ENCODE measurements around the gene CEP290. TPM values are rescaled to one million over a fixed set of nuclear protein-coding genes. Genes with fewer than 3 reads are reported as not detected.

Gene CEP290, protein sequence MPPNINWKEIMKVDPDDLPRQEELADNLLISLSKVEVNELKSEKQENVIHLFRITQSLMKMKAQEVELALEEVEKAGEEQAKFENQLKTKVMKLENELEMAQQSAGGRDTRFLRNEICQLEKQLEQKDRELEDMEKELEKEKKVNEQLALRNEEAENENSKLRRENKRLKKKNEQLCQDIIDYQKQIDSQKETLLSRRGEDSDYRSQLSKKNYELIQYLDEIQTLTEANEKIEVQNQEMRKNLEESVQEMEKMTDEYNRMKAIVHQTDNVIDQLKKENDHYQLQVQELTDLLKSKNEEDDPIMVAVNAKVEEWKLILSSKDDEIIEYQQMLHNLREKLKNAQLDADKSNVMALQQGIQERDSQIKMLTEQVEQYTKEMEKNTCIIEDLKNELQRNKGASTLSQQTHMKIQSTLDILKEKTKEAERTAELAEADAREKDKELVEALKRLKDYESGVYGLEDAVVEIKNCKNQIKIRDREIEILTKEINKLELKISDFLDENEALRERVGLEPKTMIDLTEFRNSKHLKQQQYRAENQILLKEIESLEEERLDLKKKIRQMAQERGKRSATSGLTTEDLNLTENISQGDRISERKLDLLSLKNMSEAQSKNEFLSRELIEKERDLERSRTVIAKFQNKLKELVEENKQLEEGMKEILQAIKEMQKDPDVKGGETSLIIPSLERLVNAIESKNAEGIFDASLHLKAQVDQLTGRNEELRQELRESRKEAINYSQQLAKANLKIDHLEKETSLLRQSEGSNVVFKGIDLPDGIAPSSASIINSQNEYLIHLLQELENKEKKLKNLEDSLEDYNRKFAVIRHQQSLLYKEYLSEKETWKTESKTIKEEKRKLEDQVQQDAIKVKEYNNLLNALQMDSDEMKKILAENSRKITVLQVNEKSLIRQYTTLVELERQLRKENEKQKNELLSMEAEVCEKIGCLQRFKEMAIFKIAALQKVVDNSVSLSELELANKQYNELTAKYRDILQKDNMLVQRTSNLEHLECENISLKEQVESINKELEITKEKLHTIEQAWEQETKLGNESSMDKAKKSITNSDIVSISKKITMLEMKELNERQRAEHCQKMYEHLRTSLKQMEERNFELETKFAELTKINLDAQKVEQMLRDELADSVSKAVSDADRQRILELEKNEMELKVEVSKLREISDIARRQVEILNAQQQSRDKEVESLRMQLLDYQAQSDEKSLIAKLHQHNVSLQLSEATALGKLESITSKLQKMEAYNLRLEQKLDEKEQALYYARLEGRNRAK (N-terminal part only)
- total RNA-seq, result 10 to 100 TPM; 11.1 to 37.1 (median 20.9) TPM

- in situ Hi-C loops (cut with MboI; ENCODE audit: low pct_unique_long_range_greater_than_20kb in 2 of 9, low sequenced_read_pairs in 9 of 9, unreplicated experiment in 9 of 9), result no loop called here
- peak within 1 kb of the TSS; percentile 72 to 77 for H3K27ac ChIP-seq
Observed at GRCh38 chr12:88141774-88142609, at the start of gene CEP290, which contains the start of gene TMTC3. Gene CEP290 (minus strand): TSS chr12:88142088. CDS start chr12:88141307, 781 bp downstream. Gene TMTC3 (plus strand): TSS chr12:88142307. CDS start chr12:88148316, 6,009 bp downstream.

DNA sequence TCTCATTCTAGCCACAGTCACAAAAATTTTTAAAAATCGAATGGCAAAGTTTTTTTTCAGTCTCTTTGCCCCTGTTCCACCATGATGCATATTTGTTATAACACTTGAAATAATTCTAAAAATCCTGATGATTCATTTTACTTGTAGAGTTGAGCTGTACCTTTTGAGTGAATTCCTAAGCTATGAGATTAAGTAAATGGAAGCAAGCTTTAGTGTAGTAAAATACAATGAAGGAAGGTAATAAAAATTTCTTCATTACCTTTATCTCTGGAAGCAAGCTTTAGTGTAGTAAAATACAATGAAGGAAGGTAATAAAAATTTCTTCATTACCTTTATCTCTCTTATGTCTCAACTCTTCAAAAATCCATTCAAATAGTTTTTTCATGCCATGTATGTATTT lies 46.3 kb upstream of the CEP290 start:
- no peak for ATAC-seq (replicated peaks in 6 of 8)

More at GRCh38 chr12:88141774-88142609, at the start of gene CEP290, which contains the start of gene TMTC3:
- peak within 1 kb of the TSS; percentile 55 to 83 (median 73) for H3K4me3 ChIP-seq
- WGBS, 10 experiments, result 0 to 2% (median 0%) methylated on average over 1 to 31 of the region's 49 CpGs; no CpG with 5 or more reads in 2 of the 10 experiments
- H3K4me1 ChIP-seq (replicated peaks in 1 of 2), result peaks cover 3 to 13% of the 10 kb centered on the region in 2 donors
- peak; percentile 92 to 97 (median 96) for ATAC-seq (replicated peaks in 6 of 8)

DNA sequence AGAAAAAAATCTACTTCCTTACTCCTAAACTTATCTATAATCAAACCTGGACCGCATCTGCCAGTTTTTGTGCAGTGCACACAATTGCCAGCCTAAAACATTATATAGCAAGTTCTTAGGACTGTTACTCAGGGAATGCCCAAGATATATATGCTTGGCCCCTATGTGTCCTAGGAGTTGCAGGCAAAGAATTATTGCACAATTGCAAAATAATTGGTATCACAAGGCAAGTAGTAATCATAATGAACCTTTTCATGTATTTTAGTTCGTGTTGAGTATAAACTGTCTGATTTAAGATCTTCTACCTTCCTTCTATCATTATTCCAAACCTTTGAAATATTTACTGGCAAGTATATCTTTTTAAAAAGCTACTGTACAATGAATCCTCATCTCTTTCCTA lies 45.7 kb upstream of the CEP290 start:
- Histone ChIP-seq H3K4me1 (replicated peaks in 1 of 2) (no peaks in the 10 kb centered on the region), H3K4me3 (no peak overlapping the region), H3K27ac (no peak overlapping the region)
- WGBS, 10 experiments, result 40 to 100% (median 91%) methylated on average over 1 to 2 of the region's 2 CpGs
- in situ Hi-C loops (cut with MboI; ENCODE audit: low pct_unique_long_range_greater_than_20kb in 2 of 9, low sequenced_read_pairs in 9 of 9, unreplicated experiment in 9 of 9), result no loop called here
- ATAC-seq (replicated peaks in 6 of 8), result no peak

More for the DNA sequence above, 46.3 kb upstream of the CEP290 start:
- 20 to 100% (median 80%) methylated on average over 1 of the region's 1 CpG; no CpG with 5 or more reads in 1 of the 10 experiments for WGBS, 10 experiments
- H3K4me1 ChIP-seq (replicated peaks in 1 of 2), result no peaks in the 10 kb centered on the region
- H3K4me3 ChIP-seq, result no peak overlapping the region
- in situ Hi-C loops (cut with MboI; ENCODE audit: low pct_unique_long_range_greater_than_20kb in 2 of 9, low sequenced_read_pairs in 9 of 9, unreplicated experiment in 9 of 9), result no loop called here
- no peak overlapping the region for H3K27ac ChIP-seq

GRCh38 chr12:88185988-88186387 lies 44.1 kb upstream of the CEP290 start:
- Histone ChIP-seq H3K27ac (no peak overlapping the region), H3K4me3 (no peak overlapping the region), H3K4me1 (replicated peaks in 1 of 2) (no peaks in the 10 kb centered on the region)
- ATAC-seq (replicated peaks in 6 of 8), result peak in 6 of 8 experiments; percentile 33 to 100 (median 74)
- in situ Hi-C loops (cut with MboI; ENCODE audit: low pct_unique_long_range_greater_than_20kb in 2 of 9, low sequenced_read_pairs in 9 of 9, unreplicated experiment in 9 of 9), result no loop called here

DNA sequence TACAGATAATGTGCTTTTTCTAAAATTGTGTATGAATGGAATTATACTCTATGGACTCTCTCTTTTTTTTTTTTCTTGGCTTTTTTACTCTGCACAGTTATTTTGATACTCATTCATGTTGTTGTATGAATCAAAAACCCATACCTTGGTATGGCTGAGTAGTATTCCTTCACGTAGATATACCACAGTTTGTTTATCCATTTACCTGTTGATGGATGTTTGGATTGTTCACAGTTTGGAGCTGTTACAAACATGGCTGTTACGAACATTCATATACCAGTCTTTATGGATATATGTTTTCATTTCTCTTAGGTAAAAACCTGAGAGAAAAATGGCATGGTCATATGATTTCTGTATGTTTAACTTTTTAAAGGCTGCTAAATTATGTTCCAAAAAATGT lies 43.4 kb upstream of the CEP290 start:
- no peak for ATAC-seq (replicated peaks in 6 of 8)
- Histone ChIP-seq H3K27ac (no peak overlapping the region), H3K4me3 (no peak overlapping the region), H3K4me1 (replicated peaks in 1 of 2) (no peaks in the 10 kb centered on the region)
- in situ Hi-C loops (cut with MboI; ENCODE audit: low pct_unique_long_range_greater_than_20kb in 2 of 9, low sequenced_read_pairs in 9 of 9, unreplicated experiment in 9 of 9), result no loop called here
- WGBS, 10 experiments, result 67 to 100% (median 100%) methylated on average over 1 to 2 of the region's 2 CpGs; no CpG with 5 or more reads in 1 of the 10 experiments

DNA sequence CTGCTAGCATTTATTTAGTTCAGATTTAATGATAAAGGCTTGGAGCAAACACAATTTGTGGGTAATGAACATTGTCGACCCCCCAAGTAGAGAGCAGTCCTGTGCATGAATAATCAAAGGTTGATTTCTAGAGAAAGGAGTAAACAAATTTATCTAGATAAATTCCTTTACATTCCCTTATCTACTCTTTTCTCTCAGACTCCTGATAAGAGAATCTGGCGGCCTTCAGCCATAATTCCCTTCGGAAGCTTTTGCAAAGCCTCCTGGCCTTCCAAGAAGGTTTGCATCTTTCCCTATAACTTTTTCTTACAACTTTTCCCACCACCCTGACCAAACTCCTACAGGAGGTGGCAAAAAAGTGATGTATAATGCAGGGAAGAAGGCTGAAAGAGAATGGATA lies 42.3 kb upstream of the CEP290 start:
- in situ Hi-C loops (cut with MboI; ENCODE audit: low pct_unique_long_range_greater_than_20kb in 2 of 9, low sequenced_read_pairs in 9 of 9, unreplicated experiment in 9 of 9), result no loop called here
- no peak for ATAC-seq (replicated peaks in 6 of 8)
- Histone ChIP-seq H3K4me1 (replicated peaks in 1 of 2) (no peaks in the 10 kb centered on the region), H3K27ac (no peak overlapping the region), H3K4me3 (no peak overlapping the region)
- 78 to 100% (median 96%) methylated on average over 1 to 3 of the region's 3 CpGs for WGBS, 10 experiments

DNA sequence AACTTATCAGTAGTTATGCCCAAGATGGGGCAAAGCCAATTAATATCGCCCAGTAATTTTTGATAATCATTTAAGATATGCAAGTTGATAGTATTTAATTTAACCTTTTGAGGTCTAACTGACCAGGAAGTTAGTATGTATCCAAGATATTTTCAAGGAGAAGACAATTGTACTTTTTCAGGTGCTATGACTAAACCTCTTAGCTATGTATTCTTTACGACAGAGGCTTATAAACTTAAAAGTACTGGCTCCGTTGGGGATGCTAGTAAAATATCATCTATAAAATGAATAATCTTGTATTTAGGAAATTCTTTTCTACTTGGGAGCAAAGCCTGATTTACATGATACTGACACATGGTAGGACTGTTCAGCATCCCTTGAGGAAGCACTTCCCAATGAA lies 40.5 kb upstream of the CEP290 start:
- H3K4me3 ChIP-seq, result no peak overlapping the region
- ATAC-seq (replicated peaks in 6 of 8), result no peak
- in situ Hi-C loops (cut with MboI; ENCODE audit: low pct_unique_long_range_greater_than_20kb in 2 of 9, low sequenced_read_pairs in 9 of 9, unreplicated experiment in 9 of 9), result no loop called here
- no peak overlapping the region for H3K27ac ChIP-seq
- no peaks in the 10 kb centered on the region for H3K4me1 ChIP-seq (replicated peaks in 1 of 2)
- 80 to 100% (median 100%) methylated on average over 1 to 3 of the region's 3 CpGs; no CpG with 5 or more reads in 2 of the 10 experiments for WGBS, 10 experiments

GRCh38 chr12:88181881-88182280 lies 40.0 kb upstream of the CEP290 start:
- in situ Hi-C loops (cut with MboI; ENCODE audit: low pct_unique_long_range_greater_than_20kb in 2 of 9, low sequenced_read_pairs in 9 of 9, unreplicated experiment in 9 of 9), result no loop called here
- WGBS, 10 experiments, result 60 to 100% (median 97%) methylated on average over 1 to 3 of the region's 3 CpGs; no CpG with 5 or more reads in 1 of the 10 experiments
- no peak for ATAC-seq (replicated peaks in 6 of 8)
- no peak overlapping the region for H3K27ac ChIP-seq
- no peaks in the 10 kb centered on the region for H3K4me1 ChIP-seq (replicated peaks in 1 of 2)
- H3K4me3 ChIP-seq, result no peak overlapping the region

GRCh38 chr12:88179436-88180014 lies 37.6 kb upstream of the CEP290 start:
- WGBS, 10 experiments, result 83 to 100% (median 100%) methylated on average over 1 to 4 of the region's 6 CpGs; no CpG with 5 or more reads in 3 of the 10 experiments
- ATAC-seq (replicated peaks in 6 of 8), result no peak
- no peak overlapping the region for H3K4me3 ChIP-seq
- no peak overlapping the region for H3K27ac ChIP-seq
- H3K4me1 ChIP-seq (replicated peaks in 1 of 2), result no peaks in the 10 kb centered on the region
- in situ Hi-C loops (cut with MboI; ENCODE audit: low pct_unique_long_range_greater_than_20kb in 2 of 9, low sequenced_read_pairs in 9 of 9, unreplicated experiment in 9 of 9), result no loop called here

DNA sequence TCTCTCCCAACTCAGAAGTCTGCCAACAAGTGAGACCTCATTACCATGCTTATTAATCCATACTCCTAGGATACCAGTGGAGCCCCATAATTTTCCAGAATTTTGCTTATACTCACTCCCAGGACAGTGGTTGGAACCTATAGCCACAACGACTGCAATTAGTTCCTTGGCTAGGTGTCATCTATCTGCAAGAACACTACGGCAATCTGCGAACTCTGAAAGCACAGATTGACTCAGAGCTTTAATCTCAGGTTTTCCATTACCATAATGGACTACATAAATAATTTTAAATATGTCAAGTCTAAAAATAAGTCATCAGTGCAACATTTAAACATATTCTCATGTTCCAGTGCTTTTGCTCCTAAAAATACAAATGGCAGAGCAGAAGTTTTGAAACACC lies 33.7 kb upstream of the CEP290 start:
- Histone ChIP-seq H3K4me1 (replicated peaks in 1 of 2) (no peaks in the 10 kb centered on the region), H3K4me3 (no peak overlapping the region), H3K27ac (no peak overlapping the region)
- no peak for ATAC-seq (replicated peaks in 6 of 8)
- WGBS, 10 experiments, result 57 to 100% (median 93%) methylated on average over 2 to 3 of the region's 3 CpGs; no CpG with 5 or more reads in 2 of the 10 experiments
- in situ Hi-C loops (cut with MboI; ENCODE audit: low pct_unique_long_range_greater_than_20kb in 2 of 9, low sequenced_read_pairs in 9 of 9, unreplicated experiment in 9 of 9), result no loop called here

- in situ Hi-C loops (cut with MboI; ENCODE audit: low pct_unique_long_range_greater_than_20kb in 2 of 9, low sequenced_read_pairs in 9 of 9, unreplicated experiment in 9 of 9), result loop anchor here in 2 of 9 experiments (25.0 kb wide), 1 partner anchor 814 kb away; no protein-coding TSS in a partner anchor
- ATAC-seq (replicated peaks in 6 of 8), result no peak
- no peak overlapping the region for H3K27ac ChIP-seq
- H3K4me1 ChIP-seq (replicated peaks in 1 of 2), result no peaks in the 10 kb centered on the region
- no peak overlapping the region for H3K4me3 ChIP-seq
Observed at GRCh38 chr12:88172844-88173407, 31.0 kb upstream of the CEP290 start.

Measured in motor neuron (in vitro differentiated cells).